Sigmoid colon (tissue), 7 donors: ENCODE measurements around the gene DCC. TPM values are rescaled to one million over a fixed set of nuclear protein-coding genes. Genes with fewer than 3 reads are reported as not detected.

Experiments
- DNase-seq: peaks from one replicate; pipeline ENCODE4 v3.0.0-alpha.2; 2019
- H3K27ac ChIP-seq, 4 donors: fragments of 200-600 bp; sonication (generic); one replicate each; pipeline ENCODE4 v1.5.1; 2016 to 2019; ENCODE audit warnings: mild to moderate bottlenecking in 1 of 4
- H3K27me3 ChIP-seq, 3 donors: fragments of 200-600 bp; sonication (generic); one replicate each; pipeline ENCODE4 v1.5.1; 2019; ENCODE audit warnings: mild to moderate bottlenecking in 1 of 3
- H3K36me3 ChIP-seq, 4 donors: fragments of 200-600 bp; sonication (generic); one replicate each; pipeline ENCODE4 v1.5.1; 2016 to 2019
- H3K4me1 ChIP-seq, 4 donors: fragments of 200-600 bp; sonication (generic); one replicate each; pipeline ENCODE4 v1.5.1; 2017 to 2019
- H3K4me3 ChIP-seq, 4 donors: fragments of 200-600 bp; sonication (generic); one replicate each; pipeline ENCODE4 v1.5.1; 2017 to 2019; ENCODE audit warnings: mild to moderate bottlenecking in 2 of 4, moderate library complexity in 1 of 4
- H3K9me3 ChIP-seq, 4 donors: fragments of 200-600 bp in 3 of 4; sonication (generic) in 3 of 4; one replicate each; pipeline versions ENCODE4 v1.5.1 to v1.6.1; 2013 to 2019
- EP300 ChIP-seq, 4 donors: sonication (generic); formaldehyde crosslinking; IDR thresholded peaks; one replicate each; pipeline ENCODE4 v1.6.1; 2017; ENCODE audit warnings: antibody characterized with exemption in 4 of 4
- POLR2A ChIP-seq, 2 donors: fragments of 450-650 bp; IDR thresholded peaks; one replicate each; pipeline ENCODE4 v1.6.1; 2016; ENCODE audit warnings: antibody characterized with exemption in 2 of 2, mild to moderate bottlenecking in 2 of 2, moderate library complexity in 2 of 2
- POLR2AphosphoS5 ChIP-seq, 4 donors: sonication (generic); formaldehyde crosslinking; IDR thresholded peaks; one replicate each; pipeline ENCODE4 v1.6.1; 2017; ENCODE audit warnings: antibody characterized with exemption in 4 of 4
- WGBS, 2 donors: extraction: QIAGEN DNeasy Blood & Tissue Kit; methylation state at CpG; one replicate each; pipeline ENCODE4 v1.1.7; 2013; 5-methylcytosine and 5-hydroxymethylcytosine counted together
- intact Hi-C: fragments of 100-400 bp; cut with DNase I; formaldehyde crosslinking; loops from one replicate; pipeline ENCODE4 v1.15.1; 2023
- polyA plus RNA-seq, 3 donors: library from polyadenylated mRNA; stranded (reverse); fragments of 200-250 nt; gene quantifications; one replicate each; pipeline ENCODE4 v1.2.3, GENCODE V29; 2013
- total RNA-seq, 4 donors: library from RNA; depleted of rRNA; stranded (reverse); fragments of >200 nt; gene quantifications; one replicate each; pipeline ENCODE4 v1.1.0, GENCODE V29; 2016
- TF ChIP-seq, protein P1 (sequence below), 4 experiments: fragments of 450-650 bp in 3 of 4; fragments of 200-600 bp in 1 of 4; IDR thresholded peaks; one replicate each; pipeline ENCODE4 v1.5.1; 2016 to 2019; ENCODE audit warnings: antibody characterized with exemption in 4 of 4, mild to moderate bottlenecking in 3 of 4, moderate library complexity in 2 of 4
- donor health status: healthy with polysubstance abuse.
- donor health status: Bipolar disorder and iron deficiency.
- donor health status: healthy.

DCC gene
- total and polyA plus RNA-seq, 7 donors = 0.04 to 0.83 (median 0.36) TPM; not detected in 2

DNA sequence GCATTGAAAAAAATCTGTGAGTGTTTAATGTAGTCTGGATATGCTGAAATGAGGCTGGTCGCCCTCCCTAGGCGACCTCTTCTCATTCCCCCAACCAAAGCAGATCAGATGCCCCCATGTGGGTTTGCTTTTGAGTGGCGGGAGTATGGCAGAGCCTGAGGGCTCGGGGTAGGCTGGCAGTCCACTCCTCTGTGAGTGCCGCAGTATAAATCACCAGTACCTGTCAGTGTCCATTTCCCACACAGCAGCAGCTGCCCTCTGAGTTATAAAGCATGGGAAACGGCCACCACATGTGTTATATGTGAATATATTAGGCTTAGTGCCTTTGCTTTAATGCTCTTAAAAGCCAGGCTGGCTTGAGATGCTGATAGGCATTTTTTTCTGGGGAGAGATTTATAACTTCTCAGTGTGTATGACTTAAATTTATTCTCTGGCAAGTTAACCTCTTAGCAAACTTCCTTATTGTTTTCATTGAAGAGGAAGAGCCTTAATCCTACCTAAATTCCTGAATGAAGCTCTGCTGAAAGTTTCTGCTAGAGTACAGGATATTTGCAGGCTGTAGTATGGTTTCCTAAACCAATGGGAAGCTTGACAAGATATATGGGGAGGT lies 3.8 kb downstream of the DCC start:
- DNase-seq = no peak
- intact Hi-C loops = loop anchor here (5.0 kb wide), 1 partner anchor 558 kb away; no protein-coding TSS in a partner anchor
- no peak overlapping the region for H3K27ac ChIP-seq
- TF ChIP-seq, protein P1, sequence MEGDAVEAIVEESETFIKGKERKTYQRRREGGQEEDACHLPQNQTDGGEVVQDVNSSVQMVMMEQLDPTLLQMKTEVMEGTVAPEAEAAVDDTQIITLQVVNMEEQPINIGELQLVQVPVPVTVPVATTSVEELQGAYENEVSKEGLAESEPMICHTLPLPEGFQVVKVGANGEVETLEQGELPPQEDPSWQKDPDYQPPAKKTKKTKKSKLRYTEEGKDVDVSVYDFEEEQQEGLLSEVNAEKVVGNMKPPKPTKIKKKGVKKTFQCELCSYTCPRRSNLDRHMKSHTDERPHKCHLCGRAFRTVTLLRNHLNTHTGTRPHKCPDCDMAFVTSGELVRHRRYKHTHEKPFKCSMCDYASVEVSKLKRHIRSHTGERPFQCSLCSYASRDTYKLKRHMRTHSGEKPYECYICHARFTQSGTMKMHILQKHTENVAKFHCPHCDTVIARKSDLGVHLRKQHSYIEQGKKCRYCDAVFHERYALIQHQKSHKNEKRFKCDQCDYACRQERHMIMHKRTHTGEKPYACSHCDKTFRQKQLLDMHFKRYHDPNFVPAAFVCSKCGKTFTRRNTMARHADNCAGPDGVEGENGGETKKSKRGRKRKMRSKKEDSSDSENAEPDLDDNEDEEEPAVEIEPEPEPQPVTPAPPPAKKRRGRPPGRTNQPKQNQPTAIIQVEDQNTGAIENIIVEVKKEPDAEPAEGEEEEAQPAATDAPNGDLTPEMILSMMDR (IDR thresholded peaks at IDR 0.05) = no peak
- no peak for TF ChIP-seq POLR2A (IDR thresholded peaks at IDR 0.05)
- TF ChIP-seq EP300 (IDR thresholded peaks at IDR 0.05) = no peak
- no peak for TF ChIP-seq POLR2AphosphoS5 (IDR thresholded peaks at IDR 0.05)
- H3K4me3 ChIP-seq = no peak overlapping the region
- H3K36me3 ChIP-seq = no peaks in the 10 kb centered on the region
- 52 to 57% methylated on average over 6 of the region's 6 CpGs for WGBS, 2 donors
- peaks cover 0 to 27% (median 19%) of the 10 kb centered on the region in 4 donors for H3K4me1 ChIP-seq
- H3K27me3 ChIP-seq = peaks cover 0 to 43% (median 21%) of the 10 kb centered on the region in 3 donors
- no peaks in the 10 kb centered on the region for H3K9me3 ChIP-seq

DNA sequence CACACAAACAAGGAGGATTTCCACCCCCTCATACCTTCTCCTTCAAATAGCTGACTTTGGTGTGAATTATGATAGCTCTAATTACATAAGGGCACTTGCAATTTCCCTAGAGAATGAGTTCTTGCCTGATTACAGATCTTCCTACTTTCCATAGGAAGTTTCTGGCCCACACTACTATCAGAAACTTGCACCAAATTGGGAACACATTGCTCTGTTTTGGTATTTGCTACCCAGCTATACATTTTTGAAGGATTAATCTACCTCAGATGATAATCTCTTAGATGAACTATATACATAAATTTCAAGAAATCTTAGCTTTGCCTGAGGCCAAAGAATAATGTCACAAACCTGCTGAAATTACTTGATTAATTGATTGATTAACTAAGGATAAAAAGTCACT lies 4.9 kb downstream of the DCC start:
- Histone ChIP-seq H3K36me3 (no peaks in the 10 kb centered on the region), H3K4me1 (peaks cover 0 to 23% (median 17%) of the 10 kb centered on the region in 4 donors), H3K9me3 (no peaks in the 10 kb centered on the region), H3K4me3 (no peak overlapping the region), H3K27ac (no peak overlapping the region), H3K27me3 (peaks cover 0 to 32% (median 20%) of the 10 kb centered on the region in 3 donors)
- TF ChIP-seq POLR2A (IDR thresholded peaks at IDR 0.05) = no peak
- TF ChIP-seq, protein P1 (IDR thresholded peaks at IDR 0.05) = no peak
- DNase-seq = no peak
- intact Hi-C loops = loop anchor here (5.0 kb wide), 1 partner anchor 557 kb away; no protein-coding TSS in a partner anchor

DNA sequence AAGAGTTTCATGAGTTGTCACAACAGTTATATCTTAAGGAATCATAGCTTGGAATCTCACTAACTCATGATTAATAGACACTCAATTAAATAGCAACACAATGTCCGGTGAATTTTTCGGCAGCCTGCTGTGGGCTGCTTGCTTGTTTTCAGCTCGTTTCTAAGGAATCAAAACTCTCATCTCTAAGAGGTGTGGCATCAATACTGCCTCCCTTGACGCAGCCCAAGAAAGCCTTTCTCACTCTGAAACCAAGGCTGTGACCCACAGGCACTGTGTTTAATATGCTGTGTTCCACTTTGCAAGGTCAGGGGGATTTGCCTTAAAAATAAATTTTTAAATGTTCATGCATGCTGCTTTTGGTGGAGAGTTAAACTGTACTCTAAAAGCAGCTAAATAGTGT lies 5.4 kb downstream of the DCC start:
- Histone ChIP-seq H3K9me3 (no peaks in the 10 kb centered on the region), H3K27ac (no peak overlapping the region), H3K4me3 (no peak overlapping the region), H3K27me3 (peaks cover 0 to 27% (median 14%) of the 10 kb centered on the region in 3 donors), H3K36me3 (no peaks in the 10 kb centered on the region), H3K4me1 (peaks cover 0 to 18% (median 12%) of the 10 kb centered on the region in 4 donors)
- intact Hi-C loops = no loop called here
- WGBS, 2 donors = 58 to 62% methylated on average over 4 of the region's 4 CpGs
- DNase-seq = no peak
- TF ChIP-seq, protein P1 (IDR thresholded peaks at IDR 0.05) = no peak
- TF ChIP-seq POLR2AphosphoS5 (IDR thresholded peaks at IDR 0.05) = no peak
- no peak for TF ChIP-seq POLR2A (IDR thresholded peaks at IDR 0.05)
- TF ChIP-seq EP300 (IDR thresholded peaks at IDR 0.05) = no peak

DNA sequence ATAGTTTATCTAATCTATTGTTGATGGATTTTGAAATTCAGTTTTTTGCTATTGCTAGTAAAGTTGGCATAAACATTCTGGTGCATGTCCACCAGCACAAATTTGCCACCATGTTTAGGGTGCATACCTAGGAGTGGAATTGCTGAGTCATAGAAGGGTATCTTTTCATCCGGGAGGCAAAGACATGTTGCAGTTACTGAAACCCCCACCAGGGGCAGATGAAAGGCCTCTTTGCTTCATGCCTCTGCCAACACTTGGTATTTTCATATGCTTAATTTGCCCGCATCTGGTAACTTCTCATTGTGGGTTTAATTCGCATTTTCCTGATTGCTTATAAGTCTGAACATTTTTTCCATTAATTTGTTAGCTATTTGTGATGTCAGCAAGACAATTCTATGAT lies 8.2 kb downstream of the DCC start:
- Histone ChIP-seq H3K4me1 (peaks cover 0 to 5% (median 2%) of the 10 kb centered on the region in 4 donors), H3K36me3 (no peaks in the 10 kb centered on the region), H3K27me3 (no peaks in the 10 kb centered on the region), H3K9me3 (no peaks in the 10 kb centered on the region), H3K4me3 (no peak overlapping the region), H3K27ac (no peak overlapping the region)
- TF ChIP-seq, protein P1 (IDR thresholded peaks at IDR 0.05) = no peak
- TF ChIP-seq POLR2A (IDR thresholded peaks at IDR 0.05) (no peak), POLR2AphosphoS5 (IDR thresholded peaks at IDR 0.05) (no peak), EP300 (IDR thresholded peaks at IDR 0.05) (no peak)
- intact Hi-C loops = no loop called here
- 81 to 90% methylated on average over 3 of the region's 3 CpGs for WGBS, 2 donors
- DNase-seq = no peak

DNA sequence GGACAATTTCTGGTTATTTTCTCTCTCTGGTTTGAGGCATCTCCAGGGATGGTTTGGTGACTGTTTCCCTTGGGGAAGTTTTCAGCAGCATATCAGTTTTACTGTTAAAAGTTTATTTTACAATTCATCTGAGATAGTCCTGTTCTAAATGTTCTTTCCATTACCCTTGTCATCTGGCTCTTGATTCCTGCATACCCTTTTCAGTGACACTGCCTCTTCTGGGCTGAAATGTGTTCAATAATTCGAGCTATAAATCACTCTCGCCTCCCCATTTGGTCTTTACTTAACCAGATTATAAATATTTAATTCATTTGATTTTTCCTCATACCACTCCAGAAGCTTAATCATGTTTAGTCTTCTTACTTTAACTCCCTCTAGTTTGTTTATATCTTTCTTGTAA lies 9.5 kb downstream of the DCC start:
- Histone ChIP-seq H3K4me1 (peaks cover 0 to 17% (median 14%) of the 10 kb centered on the region in 4 donors), H3K27ac (no peak overlapping the region), H3K9me3 (no peaks in the 10 kb centered on the region), H3K4me3 (no peak overlapping the region), H3K36me3 (no peaks in the 10 kb centered on the region), H3K27me3 (no peaks in the 10 kb centered on the region)
- intact Hi-C loops = no loop called here
- TF ChIP-seq, protein P1 (IDR thresholded peaks at IDR 0.05) = no peak
- no peak for TF ChIP-seq POLR2AphosphoS5 (IDR thresholded peaks at IDR 0.05)
- no peak for TF ChIP-seq POLR2A (IDR thresholded peaks at IDR 0.05)
- WGBS, 2 donors = 50 to 67% methylated on average over 2 of the region's 2 CpGs
- no peak for DNase-seq
